NCI-H2171 (cell line): Measurements from ENCODE around the gene ACOT8.

ENCODE experiments used
- DNase-seq: peaks from one replicate; lab custom pipeline; 2025; lab: John Stamatoyannopoulos, UW

ACOT8 gene

GRCh38 chr20:45792317-45793118 lies 64.7 kb downstream of the ACOT8 start:
- no peak for DNase-seq
